SK-N-SH (cell line): ENCODE measurements around the gene GAP43. TPM values are rescaled to one million over a fixed set of nuclear protein-coding genes. Genes with fewer than 3 reads are reported as not detected.
A peak's percentile ranks its signal among the peaks of the same experiment; 100 is the strongest.

Experiments
- CTCF ChIA-PET: fragments of 300-600, 350-600 bp; formaldehyde crosslinking; extraction: SDS; loops from one replicate; lab custom pipeline; 2021; lab: Yijun Ruan, JAX
- POLR2A ChIA-PET: fragments of 350-600 bp; sonication (Branson Sonifier 250); formaldehyde crosslinking; extraction: SDS; loops from one replicate; lab custom pipeline; 2020; ENCODE audit warnings: antibody characterized with exemption, inconsistent platforms; lab: Yijun Ruan, JAX
- DNase-seq: peaks from one replicate; pipeline ENCODE4 v3.0.0; 2012
- H2AFZ ChIP-seq: fragments of 200-600 bp; sonication (generic); 2 replicates; pipeline ENCODE4 v1.8.1; 2016; ENCODE audit warnings: antibody characterized with exemption, mild to moderate bottlenecking, low read depth
- H3F3A ChIP-seq: fragments of 200-600 bp; sonication (generic); replicated peaks from 2 replicates; pipeline ENCODE3; 2016; ENCODE audit warnings: antibody characterized with exemption, mild to moderate bottlenecking; ENCODE audit not compliant: insufficient read depth
- H3K27ac ChIP-seq, 2 experiments: fragments of 200-500 bp in 1 of 2; fragments of 200-600 bp in 1 of 2; sonication (Bioruptor generic) in 1 of 2; sonication (generic), shearing (Covaris generic) in 1 of 2; 2 replicates each; pipeline versions ENCODE4 v1.5.1 to v1.6.1; 2014 to 2016; ENCODE audit warnings: low read depth in 2 of 2, inconsistent platforms in 1 of 2, low read length in 1 of 2, mild to moderate bottlenecking in 1 of 2, mixed read lengths in 1 of 2
- H3K27me3 ChIP-seq: fragments of 200-600 bp; sonication (generic), shearing (Covaris generic); 2 replicates; pipeline ENCODE4 v1.6.1; 2016; ENCODE audit warnings: mixed run types; ENCODE audit not compliant: insufficient read depth
- H3K36me3 ChIP-seq, 2 experiments: fragments of 200-500 bp in 1 of 2; fragments of 200-600 bp in 1 of 2; sonication (Bioruptor generic) in 1 of 2; sonication (generic) in 1 of 2; replicated peaks in 1 of 2; 2 replicates each; pipeline versions ENCODE3 to v1.5.1; 2014 to 2016; ENCODE audit warnings: low read length in 1 of 2, mild to moderate bottlenecking in 1 of 2; ENCODE audit not compliant: insufficient read depth in 2 of 2, control insufficient read depth in 1 of 2
- H3K4me1 ChIP-seq, 2 experiments: fragments of 200-500 bp in 1 of 2; fragments of 200-600 bp in 1 of 2; sonication (Bioruptor generic) in 1 of 2; sonication (generic), shearing (Covaris generic) in 1 of 2; 2 replicates each; pipeline versions ENCODE4 v1.5.1 to v1.6.1; 2014 to 2016; ENCODE audit warnings: low read depth in 1 of 2, low read length in 1 of 2, mixed run types in 1 of 2; ENCODE audit not compliant: insufficient read depth in 2 of 2, control insufficient read depth in 1 of 2
- H3K4me2 ChIP-seq: fragments of 200-600 bp; sonication (generic), shearing (Covaris generic); 2 replicates; pipeline ENCODE4 v1.6.1; 2017; ENCODE audit warnings: mixed run types
- H3K4me3 ChIP-seq, 2 experiments: fragments of 200-500 bp in 1 of 2; fragments of 200-600 bp in 1 of 2; sonication (Bioruptor generic) in 1 of 2; sonication (generic), shearing (Covaris generic) in 1 of 2; 2 replicates each; pipeline versions ENCODE4 v1.5.1 to v1.8.1; 2014 to 2016; ENCODE audit warnings: low read depth in 2 of 2, inconsistent platforms in 1 of 2, low read length in 1 of 2, mild to moderate bottlenecking in 1 of 2, mixed read lengths in 1 of 2, moderate library complexity in 1 of 2
- H3K79me2 ChIP-seq: fragments of 200-600 bp; sonication (generic); 2 replicates; pipeline ENCODE4 v1.8.1; 2017; ENCODE audit warnings: mild to moderate bottlenecking; ENCODE audit not compliant: insufficient read depth
- H3K9ac ChIP-seq: fragments of 200-600 bp; sonication (generic); 2 replicates; pipeline ENCODE4 v1.6.1; 2017; ENCODE audit warnings: mixed run types
- H3K9me2 ChIP-seq: fragments of 200-600 bp; sonication (generic); 2 replicates; pipeline ENCODE4 v1.6.1; 2017; ENCODE audit warnings: mixed run types
- H3K9me3 ChIP-seq: fragments of 200-600 bp; sonication (generic); 2 replicates; pipeline ENCODE4 v1.6.1; 2017; ENCODE audit warnings: mixed run types, mild to moderate bottlenecking, moderate library complexity
- H4K20me1 ChIP-seq: fragments of 200-600 bp; sonication (generic); 2 replicates; pipeline ENCODE4 v1.6.1; 2017; ENCODE audit warnings: mild to moderate bottlenecking, mixed run types; ENCODE audit not compliant: insufficient read depth
- CHD2 ChIP-seq: fragments of 150-350 bp; IDR thresholded peaks from 2 replicates; pipeline ENCODE4 v1.6.1; 2018; ENCODE audit warnings: low read length; ENCODE audit not compliant: partially characterized antibody
- EZH2phosphoT487 ChIP-seq: fragments of 200-600 bp; sonication (generic); IDR thresholded peaks from 2 replicates; pipeline ENCODE4 v1.6.1; 2017; ENCODE audit warnings: low read depth, mixed run types, mild to moderate bottlenecking, antibody characterized with exemption, moderate library complexity, borderline replicate concordance
- FOSL2 ChIP-seq: IDR thresholded peaks from 2 replicates; pipeline ENCODE4 v1.4.0; 2012; ENCODE audit warnings: low read depth, mild to moderate bottlenecking, moderate library complexity, borderline replicate concordance
- FOXJ3 ChIP-seq: sonication (generic); formaldehyde crosslinking; IDR thresholded peaks from 2 replicates; pipeline ENCODE4 v1.5.1; 2020; ENCODE audit warnings: mild to moderate bottlenecking, missing genetic modification reagents
- GATA2 ChIP-seq: sonication (generic); formaldehyde crosslinking; IDR thresholded peaks from 2 replicates; pipeline ENCODE4 v1.5.0; 2020; ENCODE audit warnings: mild to moderate bottlenecking, missing genetic modification reagents
- MEF2A ChIP-seq: IDR thresholded peaks from 2 replicates; pipeline ENCODE4 v1.4.0; 2012; ENCODE audit warnings: low read depth, borderline replicate concordance
- RAD21 ChIP-seq: IDR thresholded peaks from 2 replicates; pipeline ENCODE4 v1.6.1; 2012; ENCODE audit warnings: mild to moderate bottlenecking, low read length
- RXRA ChIP-seq: IDR thresholded peaks from 2 replicates; pipeline ENCODE4 v1.4.0; 2012; ENCODE audit warnings: low read depth, mild to moderate bottlenecking, borderline replicate concordance
- SIN3A ChIP-seq: IDR thresholded peaks from 2 replicates; pipeline ENCODE4 v1.6.1; 2012; ENCODE audit warnings: low read depth, mild to moderate bottlenecking, low read length, moderate library complexity, borderline replicate concordance
- TCF12 ChIP-seq: IDR thresholded peaks from 2 replicates; pipeline ENCODE4 v1.4.0; 2012
- TEAD4 ChIP-seq: IDR thresholded peaks from 2 replicates; pipeline ENCODE4 v1.4.0; 2012; ENCODE audit warnings: mild to moderate bottlenecking, borderline replicate concordance; ENCODE audit not compliant: insufficient read depth
- YY1 ChIP-seq: IDR thresholded peaks from 2 replicates; pipeline ENCODE4 v1.4.0; 2012; ENCODE audit warnings: low read depth, mild to moderate bottlenecking
- ZBTB33 ChIP-seq: IDR thresholded peaks from 2 replicates; pipeline ENCODE4 v1.4.0; 2012; ENCODE audit warnings: low read depth, borderline replicate concordance
- WGBS: methylation state at CpG from one replicate; pipeline ENCODE4 v1.1.6; 2017; ENCODE audit warnings: low lambda C conversion rate; 5-methylcytosine and 5-hydroxymethylcytosine counted together
- polyA plus RNA-seq, 3 experiments: library from polyadenylated mRNA; depleted of rRNA; stranded (reverse); fragments of >200 nt; gene quantifications; 2 replicates each; pipeline ENCODE4 v1.2.3, GENCODE V29; 2012
- TF ChIP-seq, protein P1 (sequence below): fragments of 150-350 bp; IDR thresholded peaks from 2 replicates; pipeline ENCODE4 v1.6.1; 2016; ENCODE audit warnings: mild to moderate bottlenecking, low read depth, low read length
- TF ChIP-seq, protein P2 (sequence below): fragments of 150-350 bp; IDR thresholded peaks from 2 replicates; pipeline ENCODE4 v1.6.1; 2017; ENCODE audit warnings: antibody characterized with exemption, low read length, low read depth, borderline replicate concordance
- TF ChIP-seq, protein P3 (sequence below): IDR thresholded peaks from 2 replicates; pipeline ENCODE4 v1.4.0; 2012; ENCODE audit warnings: low read depth

Gene GAP43
- polyA plus RNA-seq, 1 of the 3 experiments (the other 2 are of a cell fraction) = 14.0 TPM

- DNase-seq = no peak
Observed at GRCh38 chr3:115766587-115767482, 143.5 kb downstream of the GAP43 start.

DNA sequence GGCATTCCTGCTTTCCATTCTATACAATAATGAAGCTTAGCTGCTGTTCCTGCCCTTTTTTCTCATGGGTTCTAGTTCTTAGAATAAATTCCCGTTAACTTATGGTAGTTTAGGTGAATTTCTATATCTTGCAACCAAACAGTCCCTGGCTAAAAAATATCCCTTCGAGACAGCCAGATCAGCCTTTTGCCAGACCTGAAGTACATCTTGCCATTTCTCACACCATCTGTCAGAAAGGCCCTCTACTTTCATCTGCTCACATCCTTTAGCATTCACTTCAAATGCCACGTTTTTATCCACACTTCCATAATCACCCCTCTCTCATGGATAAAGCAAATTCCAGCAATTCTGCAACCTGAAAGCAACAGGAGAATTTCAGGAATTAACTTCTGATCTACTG, 145.4 kb downstream of the GAP43 start:
- Histone ChIP-seq H3K4me1 (peaks cover 3 to 15% of the 10 kb centered on the region in 2 experiments; a peak in 2 of 4 replicates), H2AFZ (no peak overlapping the region), H3K27me3 (no peaks in the 10 kb centered on the region), H3F3A (no peaks in the 10 kb centered on the region), H3K4me2 (no peak overlapping the region), H3K9me2 (no peaks in the 10 kb centered on the region), H3K4me3 (no peak overlapping the region), H3K27ac (no peak overlapping the region), H3K9me3 (no peaks in the 10 kb centered on the region), H3K9ac (no peak overlapping the region), H4K20me1 (no peaks in the 10 kb centered on the region), H3K36me3 (no peaks in the 10 kb centered on the region), H3K79me2 (no peaks in the 10 kb centered on the region)
- WGBS = 75% methylated on average over 3 of the region's 3 CpGs
- CTCF ChIA-PET = interaction anchor here (1.2 to 3.1 kb wide), 2 partner anchors 16 to 677 kb away, joined by 4 to 11 read pairs; no protein-coding TSS in a partner anchor
- POLR2A ChIA-PET = no interaction called here
- DNase-seq = no peak
- TF ChIP-seq FOXJ3 (CRISPR knock-in tag) (no peak), EZH2phosphoT487 (no peak), RAD21 (no peak), FOSL2 (no peak), MEF2A (no peak), TEAD4 (no peak), GATA2 (CRISPR knock-in tag) (no peak), YY1 (no peak), TCF12 (no peak), RXRA (no peak)
- TF ChIP-seq, protein P1, sequence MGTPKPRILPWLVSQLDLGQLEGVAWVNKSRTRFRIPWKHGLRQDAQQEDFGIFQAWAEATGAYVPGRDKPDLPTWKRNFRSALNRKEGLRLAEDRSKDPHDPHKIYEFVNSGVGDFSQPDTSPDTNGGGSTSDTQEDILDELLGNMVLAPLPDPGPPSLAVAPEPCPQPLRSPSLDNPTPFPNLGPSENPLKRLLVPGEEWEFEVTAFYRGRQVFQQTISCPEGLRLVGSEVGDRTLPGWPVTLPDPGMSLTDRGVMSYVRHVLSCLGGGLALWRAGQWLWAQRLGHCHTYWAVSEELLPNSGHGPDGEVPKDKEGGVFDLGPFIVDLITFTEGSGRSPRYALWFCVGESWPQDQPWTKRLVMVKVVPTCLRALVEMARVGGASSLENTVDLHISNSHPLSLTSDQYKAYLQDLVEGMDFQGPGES = no peak
- TF ChIP-seq, protein P2, sequence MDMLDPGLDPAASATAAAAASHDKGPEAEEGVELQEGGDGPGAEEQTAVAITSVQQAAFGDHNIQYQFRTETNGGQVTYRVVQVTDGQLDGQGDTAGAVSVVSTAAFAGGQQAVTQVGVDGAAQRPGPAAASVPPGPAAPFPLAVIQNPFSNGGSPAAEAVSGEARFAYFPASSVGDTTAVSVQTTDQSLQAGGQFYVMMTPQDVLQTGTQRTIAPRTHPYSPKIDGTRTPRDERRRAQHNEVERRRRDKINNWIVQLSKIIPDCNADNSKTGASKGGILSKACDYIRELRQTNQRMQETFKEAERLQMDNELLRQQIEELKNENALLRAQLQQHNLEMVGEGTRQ = no peak
- TF ChIP-seq, protein P3, sequence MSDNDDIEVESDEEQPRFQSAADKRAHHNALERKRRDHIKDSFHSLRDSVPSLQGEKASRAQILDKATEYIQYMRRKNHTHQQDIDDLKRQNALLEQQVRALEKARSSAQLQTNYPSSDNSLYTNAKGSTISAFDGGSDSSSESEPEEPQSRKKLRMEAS = no peak

More at GRCh38 chr3:115766587-115767482, 143.5 kb downstream of the GAP43 start:
- Histone ChIP-seq H3K36me3 (no peaks in the 10 kb centered on the region), H3K9me2 (no peaks in the 10 kb centered on the region)
- 70% methylated on average over 6 of the region's 6 CpGs for WGBS
- TF ChIP-seq RXRA = no peak
- no peak for TF ChIP-seq SIN3A
- TF ChIP-seq ZBTB33 = no peak
- no peak for TF ChIP-seq CHD2
- TF ChIP-seq, all 33 proteins: peak for 0
- ChIA-PET POLR2A (no interaction called here), CTCF (interaction anchor here (3.1 kb wide), 1 partner anchor 18 kb away, joined by 11 read pairs; no protein-coding TSS in a partner anchor)
- Histone ChIP-seq H3K9me3 (no peaks in the 10 kb centered on the region), H3K27me3 (no peaks in the 10 kb centered on the region), H2AFZ (peak overlapping the region; percentile 49), H3K79me2 (no peaks in the 10 kb centered on the region), H3K9ac (no peak overlapping the region), H4K20me1 (no peaks in the 10 kb centered on the region), H3K4me3 (no peak overlapping the region), H3F3A (no peaks in the 10 kb centered on the region), H3K4me2 (peak overlapping the region; percentile 25; the same call in 1 of the 2 replicates), H3K27ac (peak overlapping the region in 1 of 2 experiments; percentile 53; a peak in 2 of 4 replicates), H3K4me1 (peaks cover 4 to 15% of the 10 kb centered on the region in 2 experiments; a peak in 3 of 4 replicates)
